Measurements from ENCODE around the gene UTP15.
A peak's percentile ranks its signal among the peaks of the same experiment; 100 is the strongest.

Gene UTP15

GRCh38 chr5:73525606-73526203 is 39.8 kb upstream of the UTP15 start:
- H3K9me3 ChIP-seq: no peaks in the 10 kb centered on the region
- intact Hi-C loops (cut with DNase I; ENCODE audit: low total_unique reads): no loop called here
- peak overlapping the region; percentile 8 to 42 for H3K27ac ChIP-seq
- no peaks in the 10 kb centered on the region for H3K27me3 ChIP-seq
- peaks cover 0 to 45% (median 0%) of the 10 kb centered on the region in 4 donors for H3K4me1 ChIP-seq
- H3K36me3 ChIP-seq: no peaks in the 10 kb centered on the region
- no peak for TF ChIP-seq CTCF (IDR thresholded peaks at IDR 0.05)
- H3K4me3 ChIP-seq: no peak overlapping the region
- no peak for DNase-seq

- Histone ChIP-seq H3K27me3 (no peaks in the 10 kb centered on the region), H3K9me3 (no peaks in the 10 kb centered on the region), H3K27ac (no peak overlapping the region), H3K4me3 (no peak overlapping the region), H3K4me1 (peaks cover 0 to 30% (median 0%) of the 10 kb centered on the region in 4 donors), H3K36me3 (no peaks in the 10 kb centered on the region)
- TF ChIP-seq CTCF (IDR thresholded peaks at IDR 0.05): no peak
- DNase-seq: no peak
- intact Hi-C loops (cut with DNase I; ENCODE audit: low total_unique reads): no loop called here
These were observed 37.3 kb upstream of the UTP15 start for GRCh38 chr5:73528248-73528647.

GRCh38 chr5:73529081-73529480 is 36.5 kb upstream of the UTP15 start:
- no peaks in the 10 kb centered on the region for H3K27me3 ChIP-seq
- no peaks in the 10 kb centered on the region for H3K9me3 ChIP-seq
- no peak overlapping the region for H3K27ac ChIP-seq
- no peaks in the 10 kb centered on the region for H3K36me3 ChIP-seq
- no peak overlapping the region for H3K4me3 ChIP-seq
- intact Hi-C loops (cut with DNase I; ENCODE audit: low total_unique reads): no loop called here
- no peak for TF ChIP-seq CTCF (IDR thresholded peaks at IDR 0.05)
- no peak for DNase-seq
- H3K4me1 ChIP-seq: peaks cover 0 to 23% (median 0%) of the 10 kb centered on the region in 4 donors

- Histone ChIP-seq H3K36me3 (no peaks in the 10 kb centered on the region), H3K4me3 (no peak overlapping the region), H3K27ac (no peak overlapping the region), H3K27me3 (no peaks in the 10 kb centered on the region), H3K9me3 (no peaks in the 10 kb centered on the region), H3K4me1 (peaks cover 0 to 3% (median 0%) of the 10 kb centered on the region in 4 donors)
- no peak for TF ChIP-seq CTCF (IDR thresholded peaks at IDR 0.05)
- intact Hi-C loops (cut with DNase I; ENCODE audit: low total_unique reads): no loop called here
- DNase-seq: no peak
These were observed 34.2 kb upstream of the UTP15 start for GRCh38 chr5:73531356-73531755.

GRCh38 chr5:73532195-73532594 is 33.3 kb upstream of the UTP15 start:
- Histone ChIP-seq H3K4me3 (no peak overlapping the region), H3K4me1 (no peaks in the 10 kb centered on the region), H3K27ac (no peak overlapping the region), H3K36me3 (no peaks in the 10 kb centered on the region), H3K27me3 (no peaks in the 10 kb centered on the region), H3K9me3 (no peaks in the 10 kb centered on the region)
- DNase-seq: no peak
- intact Hi-C loops (cut with DNase I; ENCODE audit: low total_unique reads): no loop called here
- no peak for TF ChIP-seq CTCF (IDR thresholded peaks at IDR 0.05)

All from tibial artery (tissue), 4 donors.